ENCODE data around the gene ADRA2B.
"Not testable (repeated sequence)": the region's sequence is repeated elsewhere in the genome, so short reads cannot be mapped to it uniquely, and the experiment has no call there.

DNA sequence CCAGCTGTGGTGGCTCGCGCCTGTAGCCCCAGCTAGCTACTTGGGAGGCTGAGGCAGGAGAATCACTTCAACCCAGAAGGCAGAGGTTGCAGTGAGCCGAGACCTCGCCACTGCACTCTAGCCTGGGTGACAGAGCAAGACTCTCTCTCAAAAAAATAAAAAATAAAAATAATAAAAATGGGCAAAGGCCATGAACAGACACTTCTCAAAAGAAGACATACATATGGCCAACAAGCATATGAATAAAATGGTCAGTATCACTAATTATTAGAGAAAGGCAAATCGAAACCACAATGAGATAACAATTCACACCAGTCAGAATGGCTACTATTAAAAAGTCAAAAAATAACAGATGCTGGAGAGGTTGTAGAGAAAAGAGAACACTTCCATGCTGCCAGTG, 44.0 kb upstream of the ADRA2B start:
- TF ChIP-seq, protein P1, sequence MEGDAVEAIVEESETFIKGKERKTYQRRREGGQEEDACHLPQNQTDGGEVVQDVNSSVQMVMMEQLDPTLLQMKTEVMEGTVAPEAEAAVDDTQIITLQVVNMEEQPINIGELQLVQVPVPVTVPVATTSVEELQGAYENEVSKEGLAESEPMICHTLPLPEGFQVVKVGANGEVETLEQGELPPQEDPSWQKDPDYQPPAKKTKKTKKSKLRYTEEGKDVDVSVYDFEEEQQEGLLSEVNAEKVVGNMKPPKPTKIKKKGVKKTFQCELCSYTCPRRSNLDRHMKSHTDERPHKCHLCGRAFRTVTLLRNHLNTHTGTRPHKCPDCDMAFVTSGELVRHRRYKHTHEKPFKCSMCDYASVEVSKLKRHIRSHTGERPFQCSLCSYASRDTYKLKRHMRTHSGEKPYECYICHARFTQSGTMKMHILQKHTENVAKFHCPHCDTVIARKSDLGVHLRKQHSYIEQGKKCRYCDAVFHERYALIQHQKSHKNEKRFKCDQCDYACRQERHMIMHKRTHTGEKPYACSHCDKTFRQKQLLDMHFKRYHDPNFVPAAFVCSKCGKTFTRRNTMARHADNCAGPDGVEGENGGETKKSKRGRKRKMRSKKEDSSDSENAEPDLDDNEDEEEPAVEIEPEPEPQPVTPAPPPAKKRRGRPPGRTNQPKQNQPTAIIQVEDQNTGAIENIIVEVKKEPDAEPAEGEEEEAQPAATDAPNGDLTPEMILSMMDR (IDR thresholded peaks at IDR 0.05) = not testable (repeated sequence)
- TF ChIP-seq EZH2 (IDR thresholded peaks at IDR 0.05; ENCODE audit: borderline replicate concordance, insufficient read depth, low read depth, low read length, poor library complexity, severe bottlenecking) = not testable (repeated sequence)
